CD4-positive, alpha-beta T cell treated with Interleukin-1 beta for 1 hour (primary cell): ENCODE measurements around the gene BNC1.

Experiments
- DNase-seq, 2 donors: peaks; one replicate each; pipeline ENCODE4 v3.0.0-alpha.2; 2020 to 2022

Gene BNC1

GRCh38 chr15:83284559-83285283 lies at the start of gene BNC1:
Gene BNC1 (minus strand): TSS chr15:83284664. CDS start chr15:83284628, 36 bp downstream.
- no peak for DNase-seq

- DNase-seq, result no peak
These were observed 42.6 kb upstream of the BNC1 start for GRCh38 chr15:83327041-83327440.

- no peak for DNase-seq
These were observed 40.3 kb upstream of the BNC1 start for GRCh38 chr15:83324799-83325198.

DNA sequence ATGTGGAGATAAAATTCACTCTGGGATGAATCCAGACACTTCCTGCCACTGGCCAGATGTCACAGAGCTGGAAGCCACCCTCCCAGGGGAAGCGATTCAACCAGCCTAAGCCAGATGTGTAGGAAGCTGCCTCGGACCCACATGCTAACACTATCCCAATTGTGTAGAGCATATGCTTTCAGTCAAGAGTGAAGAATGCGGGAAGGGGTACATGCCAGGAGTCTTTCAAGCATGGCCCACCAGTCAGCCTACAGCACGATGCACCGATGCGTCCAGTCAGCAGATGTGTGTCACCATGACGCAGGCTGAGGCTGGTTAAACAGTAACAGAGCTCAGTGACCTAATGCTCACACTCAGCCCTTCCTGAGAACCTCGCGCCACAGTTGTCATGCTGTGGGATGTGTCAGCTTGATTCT lies 38.8 kb upstream of the BNC1 start:
- DNase-seq, result no peak

GRCh38 chr15:83322691-83323090 lies 38.2 kb upstream of the BNC1 start:
- DNase-seq, result no peak

DNA sequence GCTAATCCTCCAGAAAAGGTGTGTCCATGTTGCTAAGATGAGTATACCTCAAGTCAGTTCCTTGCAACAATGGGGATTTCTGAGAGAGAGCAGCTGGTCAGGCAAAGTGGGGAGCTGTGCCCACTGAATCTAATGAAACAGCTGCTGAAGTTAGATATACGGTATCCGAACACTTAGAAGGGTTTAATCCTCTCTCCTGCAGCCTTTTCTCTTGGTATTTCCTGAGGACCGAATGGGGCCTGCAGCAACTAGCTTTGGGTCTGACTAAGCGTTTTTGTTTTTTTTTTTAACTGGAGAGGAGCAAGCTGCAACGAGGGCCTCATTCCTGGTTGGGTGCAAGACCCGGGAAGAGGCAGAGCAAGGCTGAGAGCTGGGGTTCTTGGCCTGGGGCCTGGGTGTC lies 37.6 kb upstream of the BNC1 start:
- DNase-seq, result no peak

DNA sequence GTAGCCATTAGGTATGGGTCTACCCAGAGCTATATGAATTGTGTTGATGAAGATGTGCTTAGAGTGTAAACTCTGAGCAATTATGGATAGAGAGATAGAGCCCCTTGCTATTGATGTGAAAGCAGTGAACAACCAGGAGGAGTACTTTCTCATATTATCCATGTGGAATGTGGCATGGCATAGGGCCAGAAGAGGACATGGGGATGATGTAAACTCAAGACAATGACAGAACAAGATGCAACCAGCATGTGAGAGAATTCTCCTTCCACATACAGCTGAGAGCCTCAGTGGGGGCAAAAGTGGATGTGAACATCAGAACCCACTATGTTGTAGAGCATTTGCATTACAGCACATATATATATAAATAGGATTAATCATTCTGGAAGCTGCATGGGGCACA lies 36.4 kb upstream of the BNC1 start:
- DNase-seq, result no peak

DNA sequence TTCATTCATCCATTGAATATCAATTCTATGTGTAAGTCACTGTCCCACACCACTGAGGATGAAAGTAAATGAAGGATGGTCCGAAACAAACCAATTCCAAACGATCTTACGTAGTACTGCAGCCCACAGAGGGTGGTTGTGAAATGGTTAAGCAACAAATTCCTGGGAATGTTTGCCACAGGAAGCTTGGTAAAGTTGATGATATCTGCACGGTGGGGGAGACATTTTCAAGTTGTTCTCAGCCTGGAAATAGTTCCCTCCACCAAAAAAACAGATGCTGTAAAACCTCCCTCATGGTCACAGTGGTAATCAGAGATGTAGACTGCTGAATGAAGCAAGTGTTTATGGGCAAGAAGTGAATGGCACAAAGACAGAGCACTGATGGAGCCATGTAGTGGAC lies 35.9 kb upstream of the BNC1 start:
- DNase-seq, result no peak

- no peak for DNase-seq
These were observed 35.3 kb upstream of the BNC1 start for GRCh38 chr15:83319771-83320170.

DNA sequence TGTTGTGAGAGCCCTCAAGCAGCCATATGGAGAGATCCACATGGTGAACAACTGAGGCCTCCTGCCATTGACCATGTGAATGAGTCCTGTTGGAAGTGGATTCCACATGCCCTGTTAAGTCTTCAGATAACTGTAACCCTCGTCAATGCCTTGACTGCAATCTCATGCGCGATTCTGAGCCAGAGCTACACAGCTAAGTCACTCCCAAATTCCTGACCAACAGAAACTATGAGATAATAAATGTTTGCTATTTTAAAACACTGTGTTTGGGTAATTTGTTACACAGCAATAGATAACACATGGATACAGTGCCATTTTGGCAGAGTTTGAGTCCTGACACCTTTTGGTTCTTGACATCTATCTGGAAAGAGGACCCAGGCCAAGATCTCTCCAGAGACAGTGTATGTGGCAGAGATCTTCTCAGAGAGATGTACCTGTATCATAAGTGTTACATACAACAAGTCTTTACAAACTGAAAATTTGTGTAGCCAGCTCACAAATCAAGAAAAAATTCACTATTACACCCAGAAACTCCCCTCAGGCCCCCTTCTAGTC lies 34.5 kb upstream of the BNC1 start:
- no peak for DNase-seq

GRCh38 chr15:83318036-83318435 lies 33.6 kb upstream of the BNC1 start:
- DNase-seq, result no peak

DNA sequence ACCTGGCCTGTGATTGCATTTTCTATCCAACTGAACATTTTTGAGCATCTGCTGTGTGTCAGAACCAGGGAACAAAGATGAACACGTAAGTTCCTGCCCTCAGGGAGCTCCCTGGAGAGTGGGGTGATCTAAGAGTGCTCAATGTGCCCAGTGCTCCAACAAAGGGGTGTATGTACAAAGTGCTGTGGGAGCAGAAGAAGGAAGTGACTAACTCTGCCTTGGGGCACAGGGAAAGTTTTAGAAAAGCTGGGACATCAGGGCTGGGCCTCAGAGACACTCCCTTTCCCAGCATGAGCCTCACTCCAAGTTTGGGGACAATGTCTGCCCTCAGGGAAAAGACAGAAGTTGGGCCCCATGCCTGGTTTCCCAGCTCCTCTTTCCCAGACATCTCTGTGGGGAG lies 27.6 kb upstream of the BNC1 start:
- DNase-seq, result no peak

- no peak for DNase-seq
These were observed 26.3 kb upstream of the BNC1 start for GRCh38 chr15:83310521-83311456.

DNA sequence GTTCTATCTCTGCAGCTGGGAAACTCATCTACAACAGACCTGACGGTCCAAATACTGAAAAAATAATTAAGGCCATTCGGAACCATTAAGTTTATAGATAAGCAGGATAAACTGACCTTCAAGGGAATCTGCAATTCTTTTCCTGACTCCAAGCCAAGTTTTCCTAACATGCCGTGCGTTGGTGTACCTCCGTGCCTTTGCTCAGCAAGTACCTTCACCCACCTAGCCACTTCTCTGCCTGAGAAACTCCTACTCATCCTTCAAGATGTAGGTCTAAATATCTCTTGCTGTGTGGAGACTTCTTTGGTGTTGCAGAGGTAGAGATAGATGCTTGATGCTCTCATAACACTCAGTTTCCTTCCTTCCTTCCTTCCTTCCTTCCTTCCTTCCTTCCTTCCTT lies 24.2 kb upstream of the BNC1 start:
- DNase-seq, result no peak

DNA sequence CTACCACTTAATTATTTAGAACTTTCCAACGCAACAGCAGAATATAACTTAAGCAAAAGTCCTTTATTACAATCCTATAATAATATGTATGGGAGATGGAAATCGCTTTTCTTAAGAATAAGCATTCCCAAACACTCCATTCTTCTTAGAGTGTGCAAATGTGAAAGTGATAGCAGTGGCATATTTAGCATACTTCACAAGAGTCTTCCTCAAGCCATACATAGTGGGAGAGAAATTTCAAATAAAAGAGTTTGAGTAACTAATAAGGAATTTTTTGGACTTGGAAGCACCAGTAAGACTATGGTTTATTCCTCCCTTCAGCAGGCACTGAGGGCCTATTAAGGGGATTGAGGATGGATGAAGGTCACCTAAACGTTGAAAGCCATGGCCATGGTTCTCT lies 22.1 kb upstream of the BNC1 start:
- no peak for DNase-seq

DNA sequence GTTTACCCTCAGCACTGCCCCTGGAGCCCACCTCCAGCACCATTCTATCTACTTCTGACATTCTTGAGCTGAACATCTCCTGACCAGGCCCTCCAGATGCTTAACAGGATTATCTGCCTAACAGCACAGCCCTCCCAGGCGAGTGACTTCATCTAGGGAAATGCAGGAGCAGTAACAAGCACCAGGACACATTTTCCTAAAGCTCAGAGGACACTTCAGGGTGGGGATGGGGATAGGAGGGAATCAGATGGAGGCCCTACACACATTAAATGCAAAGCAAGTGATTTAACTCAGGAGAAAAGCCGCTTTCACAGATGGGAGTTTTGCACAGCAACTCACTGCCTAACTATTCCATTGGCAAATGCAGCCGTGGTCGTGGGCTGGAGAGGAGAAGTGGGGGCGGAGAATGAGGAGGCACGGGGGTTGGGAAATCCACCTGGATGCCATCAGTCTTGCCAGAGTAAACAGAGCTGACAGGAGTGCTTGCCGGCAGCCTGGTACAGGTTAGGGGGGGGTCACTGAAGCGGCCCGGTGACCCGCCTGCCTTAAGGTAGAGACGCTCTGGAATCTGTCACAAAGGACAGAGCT lies 21.3 kb upstream of the BNC1 start:
- no peak for DNase-seq

GRCh38 chr15:83304861-83305703 lies 20.6 kb upstream of the BNC1 start:
- DNase-seq, result no peak

DNA sequence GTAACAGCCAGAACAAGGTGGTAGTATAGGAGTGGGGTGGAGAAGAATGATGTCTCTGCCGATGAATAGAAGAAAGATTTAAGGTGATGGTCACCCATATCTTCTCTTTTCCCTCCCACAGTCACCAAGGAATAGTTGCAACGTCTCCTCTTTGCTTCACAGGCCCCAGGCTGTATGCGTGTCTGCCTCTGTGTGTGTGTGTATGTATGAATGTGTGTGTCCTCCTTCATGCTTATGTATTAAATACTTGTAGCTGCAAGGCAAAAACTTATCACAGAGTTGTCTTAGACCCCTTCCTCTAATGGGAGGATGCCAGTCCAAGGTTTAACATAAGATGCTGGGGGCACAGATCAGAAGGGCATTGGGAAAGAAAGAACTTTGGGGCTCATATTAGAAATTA lies 19.1 kb upstream of the BNC1 start:
- no peak for DNase-seq

DNA sequence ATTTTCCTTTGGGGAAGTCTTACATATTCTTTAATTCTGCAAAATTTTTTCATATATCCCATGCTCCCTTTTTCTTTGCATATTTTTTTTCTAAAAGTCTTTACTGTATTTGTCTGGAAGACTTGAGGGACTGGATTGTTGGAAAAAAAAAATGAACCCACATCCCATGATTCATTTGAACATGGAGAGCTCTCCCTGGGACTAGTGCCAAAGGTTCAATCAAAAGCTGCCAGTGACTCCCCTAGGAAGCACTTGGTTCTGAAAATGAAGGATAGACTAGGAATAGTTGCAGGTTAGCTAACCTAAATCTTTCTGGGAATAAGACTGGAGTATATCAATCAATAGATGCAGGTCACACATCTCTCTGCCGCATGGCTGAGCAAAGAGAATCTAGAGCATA lies 16.4 kb upstream of the BNC1 start:
- no peak for DNase-seq

DNA sequence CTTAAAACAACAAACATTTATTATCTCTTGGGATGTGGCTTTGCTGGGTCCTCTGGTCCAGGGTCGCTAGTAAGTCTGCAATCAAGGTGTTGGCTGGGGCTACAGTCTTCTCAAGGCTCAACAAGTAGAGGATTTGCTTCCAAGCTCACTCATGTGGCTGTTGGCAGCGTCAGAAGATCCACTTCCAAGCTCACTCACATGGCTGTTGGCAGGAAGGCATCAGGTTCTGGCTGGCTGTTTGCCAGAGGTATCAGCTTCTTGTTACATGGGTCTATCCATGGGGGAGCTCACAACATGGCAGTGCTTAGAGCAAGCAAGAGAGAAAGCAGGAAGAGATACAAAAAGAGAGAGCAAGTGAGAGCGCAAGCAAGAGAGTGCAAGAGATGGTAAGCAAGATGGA lies 15.0 kb upstream of the BNC1 start:
- DNase-seq, result no peak

DNA sequence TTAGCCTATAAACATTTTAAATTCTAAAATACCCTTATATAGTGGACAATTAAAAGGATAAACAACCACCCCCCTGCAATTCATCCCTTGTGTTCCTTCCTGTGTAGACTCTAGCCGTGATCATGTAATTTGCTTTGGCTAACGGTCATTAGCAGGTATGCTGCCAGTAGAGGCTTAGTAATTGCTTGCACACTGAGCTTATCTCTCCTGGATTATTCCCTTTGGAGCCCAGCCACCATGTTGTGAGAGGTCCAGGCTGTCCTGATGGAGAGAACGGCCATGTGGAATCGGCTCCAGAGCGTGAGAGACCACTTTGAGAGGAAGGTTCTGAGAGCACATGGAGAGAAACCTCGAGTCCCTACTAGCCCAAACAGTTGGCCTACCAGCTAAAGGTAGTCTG lies 11.0 kb upstream of the BNC1 start:
- DNase-seq, result no peak

DNA sequence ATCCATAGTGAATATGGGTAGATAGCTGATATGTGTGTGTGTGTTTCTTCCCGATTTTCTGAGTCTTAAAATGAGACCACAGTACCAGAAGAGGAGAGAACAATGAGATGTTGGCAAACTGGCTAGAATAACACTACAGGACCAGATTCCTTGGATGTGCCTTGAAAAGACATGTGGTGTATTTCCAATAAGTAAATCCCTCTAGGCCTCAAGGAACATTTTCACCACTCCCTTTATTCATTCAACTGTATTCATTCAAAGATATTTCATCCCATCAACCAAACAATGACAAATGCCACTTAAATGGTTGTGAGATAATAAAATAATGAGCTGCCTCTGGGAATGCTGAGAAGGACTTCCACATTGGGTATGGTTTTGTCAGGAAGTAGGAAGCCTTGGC lies 8.7 kb upstream of the BNC1 start:
- DNase-seq, result no peak

- DNase-seq, result no peak
These were observed 7.9 kb upstream of the BNC1 start for GRCh38 chr15:83292317-83292716.
